ENCODE results near the gene ZMIZ1. TPM values are rescaled to one million over a fixed set of nuclear protein-coding genes. Genes with fewer than 3 reads are reported as not detected.

Gene ZMIZ1
- polyA plus RNA-seq, 3 donors: 3.3 to 64.6 (median 8.9) TPM

DNA sequence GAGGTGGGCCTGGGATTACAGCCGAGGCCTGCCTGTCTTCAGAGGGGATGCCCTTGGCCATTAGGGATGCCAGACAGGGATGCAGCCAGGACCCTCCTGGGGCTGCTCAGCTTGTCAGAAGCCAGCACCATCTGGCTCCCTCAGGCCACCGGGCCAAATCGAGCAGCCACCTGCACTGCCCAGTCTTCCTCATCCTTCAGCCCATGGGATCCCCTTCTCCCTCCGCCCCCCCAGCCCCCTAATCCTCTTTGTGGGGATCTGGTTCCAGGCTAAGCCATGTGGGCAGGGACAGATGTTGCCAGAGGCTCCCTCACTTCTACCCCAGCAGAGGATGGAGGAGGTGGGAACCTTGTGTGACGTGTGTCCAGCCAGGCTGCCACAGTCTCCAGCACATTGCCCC is 141.1 kb downstream of the ZMIZ1 start:
- no peaks in the 10 kb centered on the region for H3K27me3 Mint-ChIP-seq (ENCODE audit: low read depth in 3 of 3)
- H3K4me1 Mint-ChIP-seq: no peaks in the 10 kb centered on the region
- no peak overlapping the region for H3K4me3 Mint-ChIP-seq
- no peaks in the 10 kb centered on the region for H3K27me3 ChIP-seq (ENCODE audit: control insufficient read depth in 2 of 2, insufficient read depth in 2 of 2, low read length in 2 of 2)
- intact Hi-C loops (cut with micrococcal nuclease): no loop called here
- WGBS (ENCODE audit: insufficient coverage): 95% methylated on average over 3 of the region's 5 CpGs
- H3K27ac Mint-ChIP-seq: peak overlapping the region in 2 of 7 donors; percentile 70 to 81
- H3K27ac ChIP-seq (ENCODE audit: low read depth in 1 of 2, low read length in 2 of 2): peak overlapping the region in 1 of 2 donors; percentile 40
- no peak overlapping the region for H3K9ac ChIP-seq (ENCODE audit: insufficient read depth, low read length, poor library complexity, severe bottlenecking)
- H3K79me2 ChIP-seq (ENCODE audit: insufficient read depth, low read length): no peaks in the 10 kb centered on the region
- peaks cover 81% of the 10 kb centered on the region for H4K20me1 ChIP-seq (ENCODE audit: insufficient read depth, low read length)
- H3K36me3 ChIP-seq (replicated peaks in 1 of 2; ENCODE audit: control insufficient read depth in 1 of 2, insufficient read depth in 2 of 2, low read length in 2 of 2): peaks cover 71 to 93% of the 10 kb centered on the region in 2 donors
- no peak overlapping the region for H3K4me3 ChIP-seq (replicated peaks in 1 of 3; ENCODE audit: low read depth in 2 of 3, low read length in 3 of 3)
- no peaks in the 10 kb centered on the region for H3K4me1 ChIP-seq (ENCODE audit: control insufficient read depth in 1 of 2, insufficient read depth in 2 of 2, low read length in 2 of 2)
- peaks cover 70 to 94% of the 10 kb centered on the region in 2 donors for H3K36me3 Mint-ChIP-seq
- H3K4me2 ChIP-seq (replicated peaks; ENCODE audit: extremely low read depth, low read length, poor library complexity, severe bottlenecking): no peak overlapping the region
- no peaks in the 10 kb centered on the region for H3K9me3 Mint-ChIP-seq
- H3K9me3 ChIP-seq (replicated peaks in 1 of 2; ENCODE audit: control insufficient read depth in 1 of 2, insufficient read depth in 1 of 2, low read length in 2 of 2): no peaks in the 10 kb centered on the region
- no peak overlapping the region for H2AFZ ChIP-seq (ENCODE audit: insufficient read depth, low read depth, low read length, poor library complexity, severe bottlenecking)
- TF ChIP-seq, protein P1, sequence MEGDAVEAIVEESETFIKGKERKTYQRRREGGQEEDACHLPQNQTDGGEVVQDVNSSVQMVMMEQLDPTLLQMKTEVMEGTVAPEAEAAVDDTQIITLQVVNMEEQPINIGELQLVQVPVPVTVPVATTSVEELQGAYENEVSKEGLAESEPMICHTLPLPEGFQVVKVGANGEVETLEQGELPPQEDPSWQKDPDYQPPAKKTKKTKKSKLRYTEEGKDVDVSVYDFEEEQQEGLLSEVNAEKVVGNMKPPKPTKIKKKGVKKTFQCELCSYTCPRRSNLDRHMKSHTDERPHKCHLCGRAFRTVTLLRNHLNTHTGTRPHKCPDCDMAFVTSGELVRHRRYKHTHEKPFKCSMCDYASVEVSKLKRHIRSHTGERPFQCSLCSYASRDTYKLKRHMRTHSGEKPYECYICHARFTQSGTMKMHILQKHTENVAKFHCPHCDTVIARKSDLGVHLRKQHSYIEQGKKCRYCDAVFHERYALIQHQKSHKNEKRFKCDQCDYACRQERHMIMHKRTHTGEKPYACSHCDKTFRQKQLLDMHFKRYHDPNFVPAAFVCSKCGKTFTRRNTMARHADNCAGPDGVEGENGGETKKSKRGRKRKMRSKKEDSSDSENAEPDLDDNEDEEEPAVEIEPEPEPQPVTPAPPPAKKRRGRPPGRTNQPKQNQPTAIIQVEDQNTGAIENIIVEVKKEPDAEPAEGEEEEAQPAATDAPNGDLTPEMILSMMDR (IDR thresholded peaks at IDR 0.05): no peak
- no peak for DNase-seq

DNA sequence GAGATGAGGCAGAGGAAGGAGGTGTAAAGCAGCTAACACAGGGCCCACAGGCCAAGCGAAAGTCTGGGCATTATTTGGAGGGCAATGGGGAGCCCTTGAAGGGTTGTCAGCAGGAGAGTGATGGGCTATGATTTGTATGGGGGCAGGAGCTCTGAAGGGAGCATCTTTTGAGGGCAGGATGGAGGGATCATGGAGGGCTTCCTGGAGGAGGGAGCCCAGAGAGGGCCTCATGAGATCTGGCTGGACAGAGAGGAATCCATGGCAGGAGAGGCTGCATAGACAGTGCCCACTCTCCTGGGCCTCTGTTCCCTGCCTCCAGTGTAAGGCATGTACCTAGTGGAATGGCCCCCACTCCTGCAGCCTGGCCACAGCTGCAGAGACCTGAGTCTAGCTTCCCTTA is 141.9 kb downstream of the ZMIZ1 start:
- Histone ChIP-seq H3K4me2 (replicated peaks; ENCODE audit: extremely low read depth, low read length, poor library complexity, severe bottlenecking) (no peak overlapping the region), H2AFZ (ENCODE audit: insufficient read depth, low read depth, low read length, poor library complexity, severe bottlenecking) (no peak overlapping the region), H3K36me3 (replicated peaks in 1 of 2; ENCODE audit: control insufficient read depth in 1 of 2, insufficient read depth in 2 of 2, low read length in 2 of 2) (peaks cover 72 to 93% of the 10 kb centered on the region in 2 donors), H3K9ac (ENCODE audit: insufficient read depth, low read length, poor library complexity, severe bottlenecking) (no peak overlapping the region), H3K27ac (ENCODE audit: low read depth in 1 of 2, low read length in 2 of 2) (peak overlapping the region in 1 of 2 donors; percentile 40), H3K4me3 (replicated peaks in 1 of 3; ENCODE audit: low read depth in 2 of 3, low read length in 3 of 3) (no peak overlapping the region), H4K20me1 (ENCODE audit: insufficient read depth, low read length) (peaks cover 81% of the 10 kb centered on the region), H3K9me3 (replicated peaks in 1 of 2; ENCODE audit: control insufficient read depth in 1 of 2, insufficient read depth in 1 of 2, low read length in 2 of 2) (no peaks in the 10 kb centered on the region), H3K79me2 (ENCODE audit: insufficient read depth, low read length) (no peaks in the 10 kb centered on the region), H3K27me3 (ENCODE audit: control insufficient read depth in 2 of 2, insufficient read depth in 2 of 2, low read length in 2 of 2) (no peaks in the 10 kb centered on the region), H3K4me1 (ENCODE audit: control insufficient read depth in 1 of 2, insufficient read depth in 2 of 2, low read length in 2 of 2) (no peaks in the 10 kb centered on the region)
- 100% methylated on average over 1 of the region's 1 CpG for WGBS (ENCODE audit: insufficient coverage)
- Mint-ChIP-seq H3K27ac (peak overlapping the region in 4 of 7 donors; percentile 43 to 81 (median 71)), H3K36me3 (peaks cover 71 to 95% of the 10 kb centered on the region in 2 donors), H3K27me3 (ENCODE audit: low read depth in 3 of 3) (no peaks in the 10 kb centered on the region), H3K4me1 (no peaks in the 10 kb centered on the region), H3K9me3 (no peaks in the 10 kb centered on the region), H3K4me3 (no peak overlapping the region)
- no peak for DNase-seq
- intact Hi-C loops (cut with micrococcal nuclease): no loop called here
- TF ChIP-seq, protein P1 (IDR thresholded peaks at IDR 0.05): no peak
